Neuron (in vitro differentiated cells): ENCODE data around the gene VWA1.
"Not testable (repeated sequence)": the region's sequence is repeated elsewhere in the genome, so short reads cannot be mapped to it uniquely, and the experiment has no call there.

Experiments used
- H2AFZ ChIP-seq: one replicate; pipeline ENCODE4 v1.6.1; 2013; ENCODE audit warnings: low read depth, mild to moderate bottlenecking, inconsistent platforms, low read length, moderate library complexity
- H3K27me3 ChIP-seq: one replicate; pipeline ENCODE4 v1.6.1; 2013; ENCODE audit warnings: low read length; ENCODE audit not compliant: insufficient read depth
- H3K36me3 ChIP-seq: one replicate; pipeline ENCODE4 v1.6.1; 2013; ENCODE audit warnings: low read length; ENCODE audit not compliant: insufficient read depth
- H3K4me1 ChIP-seq: one replicate; pipeline ENCODE4 v1.6.1; 2013; ENCODE audit warnings: low read length; ENCODE audit not compliant: insufficient read depth
- H3K4me3 ChIP-seq: 2 replicates; pipeline ENCODE4 v1.5.1; 2013; ENCODE audit warnings: mild to moderate bottlenecking, low read length, moderate library complexity
- H3K9me3 ChIP-seq: one replicate; pipeline ENCODE4 v1.6.1; 2013; ENCODE audit warnings: low read length

The VWA1 gene

DNA sequence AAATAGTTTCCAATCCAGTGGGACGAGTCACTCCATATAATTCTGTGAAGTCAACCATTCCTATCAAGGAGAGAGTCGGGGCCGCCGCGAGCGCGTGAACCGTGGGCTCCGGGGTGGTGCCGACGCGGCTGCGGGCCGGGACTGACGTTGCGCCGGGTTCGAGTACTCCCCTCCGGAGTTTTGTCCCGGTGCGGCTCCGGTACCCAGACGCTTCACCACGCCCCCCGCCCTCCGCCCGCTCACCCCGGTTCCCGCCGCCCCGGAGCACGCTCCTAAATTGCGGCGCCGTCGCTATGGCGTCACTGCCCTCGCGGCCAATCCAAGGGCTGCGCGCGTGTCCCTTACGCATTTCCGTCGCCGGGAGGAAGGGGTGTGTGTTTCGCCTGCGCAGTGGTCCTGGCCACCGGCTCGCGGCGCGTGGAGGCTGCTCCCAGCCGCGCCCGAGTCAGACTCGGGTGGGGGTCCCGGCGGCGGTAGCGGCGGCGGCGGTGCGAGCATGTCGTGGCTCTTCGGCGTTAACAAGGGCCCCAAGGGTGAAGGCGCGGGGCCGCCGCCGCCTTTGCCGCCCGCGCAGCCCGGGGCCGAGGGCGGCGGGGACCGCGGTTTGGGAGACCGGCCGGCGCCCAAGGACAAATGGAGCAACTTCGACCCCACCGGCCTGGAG is 36.0 kb downstream of the VWA1 start, which contains the start of gene ATAD3B:
Gene ATAD3B (plus strand): TSS at position 377 of the 664 bp plus-strand sequence. CDS start 120 bp downstream, at position 497.
- Histone ChIP-seq H2AFZ (peak within 1 kb of the TSS; percentile 81), H3K27me3 (no peaks in the 10 kb centered on the region), H3K9me3 (no peaks in the 10 kb centered on the region), H3K4me3 (peak within 1 kb of the TSS; percentile 93), H3K4me1 (peaks cover 11% of the 10 kb centered on the region), H3K36me3 (peaks cover 3% of the 10 kb centered on the region)

DNA sequence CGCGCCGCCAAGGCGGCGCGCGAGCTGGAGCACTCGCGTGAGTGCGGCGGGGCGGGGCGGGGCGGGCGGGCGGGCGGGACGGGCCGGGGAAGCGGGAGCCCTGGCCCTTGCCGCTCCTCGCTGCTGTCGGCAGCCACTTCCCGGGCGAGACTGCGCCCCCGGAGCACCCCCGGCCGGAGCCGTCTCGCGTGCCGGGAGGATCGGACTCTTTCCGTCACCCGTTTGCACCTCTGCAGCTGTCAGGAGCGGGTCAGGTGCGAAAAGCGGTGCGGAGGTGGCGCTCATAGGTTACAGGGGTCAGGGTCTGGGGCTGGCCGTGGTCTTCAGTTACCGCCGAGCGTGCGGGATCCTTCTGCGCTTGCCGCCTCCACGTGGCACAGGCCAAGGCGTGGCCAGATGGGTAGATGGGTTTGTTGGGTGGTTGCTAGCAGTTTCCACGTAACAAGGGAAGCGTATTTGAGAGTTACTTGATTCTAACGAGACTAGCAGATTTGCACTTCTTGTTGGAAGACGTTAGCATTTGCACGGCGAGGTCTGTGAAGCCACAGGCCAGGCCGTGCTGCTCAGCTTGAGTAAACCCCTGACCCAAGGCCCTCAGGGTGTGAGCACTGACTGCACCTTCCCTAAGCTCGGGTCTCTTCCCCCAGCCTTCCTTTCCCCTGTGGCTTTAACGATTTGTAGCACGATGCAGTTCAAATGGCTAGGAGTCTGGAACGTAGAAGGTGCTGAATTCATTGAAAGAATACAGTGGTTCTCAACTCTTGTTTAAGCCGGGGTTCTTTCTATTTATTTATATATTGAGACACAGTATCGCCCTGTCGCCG is 36.8 kb downstream of the VWA1 start:
- not testable (repeated sequence) for H3K27me3 ChIP-seq, H2AFZ ChIP-seq, H3K36me3 ChIP-seq, H3K9me3 ChIP-seq
- peaks cover 11% of the 10 kb centered on the region for H3K4me1 ChIP-seq
- H3K4me3 ChIP-seq = peak overlapping the region; percentile 78

DNA sequence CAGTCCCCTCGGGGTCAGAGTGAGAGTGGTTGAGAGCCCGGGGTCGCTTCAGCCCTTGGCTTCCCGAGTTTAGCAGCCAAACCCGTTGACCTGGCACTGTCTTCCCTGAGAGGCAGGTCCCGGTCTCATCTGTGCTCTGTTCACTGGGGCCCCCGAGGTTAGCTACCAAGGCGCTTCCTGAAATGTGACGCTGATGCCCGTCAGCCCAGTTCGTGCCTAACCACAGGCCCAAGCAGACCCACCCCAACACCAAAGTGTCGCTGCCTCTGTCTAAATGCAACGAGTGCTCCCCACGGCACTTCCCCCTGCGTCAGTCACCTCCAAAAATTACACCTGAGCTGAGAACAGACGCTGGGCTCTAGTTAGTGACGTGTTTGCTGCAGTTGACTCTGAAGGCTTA is 40.5 kb downstream of the VWA1 start:
- peaks cover 26% of the 10 kb centered on the region for H3K36me3 ChIP-seq
- H3K9me3 ChIP-seq, H3K4me3 ChIP-seq, H3K4me1 ChIP-seq, H3K27me3 ChIP-seq, H2AFZ ChIP-seq: not testable (repeated sequence)

DNA sequence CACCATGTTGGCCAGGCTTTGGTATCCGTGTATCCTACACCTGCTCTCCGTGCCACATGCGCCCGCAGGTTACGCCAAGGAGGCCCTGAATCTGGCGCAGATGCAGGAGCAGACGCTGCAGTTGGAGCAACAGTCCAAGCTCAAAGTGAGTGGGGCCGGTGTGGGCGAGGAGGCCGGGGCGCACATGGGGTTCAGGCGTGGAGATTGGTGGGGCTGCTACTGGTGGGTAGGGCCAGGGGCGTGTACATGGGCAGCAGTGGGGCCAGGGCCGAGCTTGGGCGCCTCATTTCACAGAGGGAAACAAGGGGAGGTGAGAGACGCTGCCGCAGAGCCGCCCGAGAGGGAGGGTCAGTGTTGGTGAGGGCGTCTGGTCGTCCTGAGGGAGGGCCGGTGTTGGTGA is 41.7 kb downstream of the VWA1 start:
- peaks cover 29% of the 10 kb centered on the region for H3K36me3 ChIP-seq
- peaks cover 5% of the 10 kb centered on the region for H3K4me1 ChIP-seq
- H3K9me3 ChIP-seq = no peaks in the 10 kb centered on the region
- H3K4me3 ChIP-seq = no peak overlapping the region
- no peaks in the 10 kb centered on the region for H3K27me3 ChIP-seq
- H2AFZ ChIP-seq = no peak overlapping the region

DNA sequence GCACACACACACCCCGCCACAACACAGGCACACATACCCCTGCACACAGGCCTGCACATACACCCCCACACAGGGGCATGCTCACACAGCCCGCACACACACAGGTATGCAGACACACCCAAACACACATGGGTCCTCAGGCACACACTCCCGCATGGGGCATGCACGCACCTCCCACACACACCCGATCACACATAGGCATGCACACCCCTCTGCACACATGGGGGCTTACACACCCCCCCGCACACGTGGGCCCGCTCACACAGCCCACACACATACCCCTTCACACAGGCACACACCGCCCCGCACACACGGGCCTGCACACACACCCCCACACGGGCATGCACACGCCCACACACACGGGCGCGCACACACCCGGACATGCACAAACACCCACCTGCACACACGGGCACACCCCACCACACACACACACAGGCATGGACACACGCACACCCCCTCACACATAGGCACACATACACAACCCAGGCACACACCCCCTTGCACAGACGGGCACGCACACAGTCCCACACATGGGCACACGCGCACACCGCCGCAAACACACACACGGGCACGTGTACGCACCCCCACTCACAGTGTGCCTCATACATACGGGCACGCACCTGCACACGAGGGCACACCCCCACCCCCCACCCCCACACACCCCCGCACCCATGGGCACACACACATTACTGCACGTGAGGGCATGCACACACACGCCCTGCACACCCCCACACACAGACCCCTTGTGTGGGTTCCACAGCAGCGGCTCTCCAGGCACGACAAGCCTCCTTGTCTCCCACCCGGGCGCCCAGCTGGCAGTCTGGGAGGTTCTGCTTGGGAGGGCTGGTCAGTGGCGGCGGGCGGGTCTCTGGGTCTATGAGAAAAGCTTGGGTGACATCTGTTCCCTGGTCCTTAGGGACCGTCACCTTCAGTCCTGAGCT is 44.3 kb downstream of the VWA1 start:
- Histone ChIP-seq H3K9me3 (no peaks in the 10 kb centered on the region), H2AFZ (no peak overlapping the region), H3K4me3 (no peak overlapping the region), H3K36me3 (peaks cover 47% of the 10 kb centered on the region), H3K4me1 (no peaks in the 10 kb centered on the region), H3K27me3 (no peaks in the 10 kb centered on the region)

DNA sequence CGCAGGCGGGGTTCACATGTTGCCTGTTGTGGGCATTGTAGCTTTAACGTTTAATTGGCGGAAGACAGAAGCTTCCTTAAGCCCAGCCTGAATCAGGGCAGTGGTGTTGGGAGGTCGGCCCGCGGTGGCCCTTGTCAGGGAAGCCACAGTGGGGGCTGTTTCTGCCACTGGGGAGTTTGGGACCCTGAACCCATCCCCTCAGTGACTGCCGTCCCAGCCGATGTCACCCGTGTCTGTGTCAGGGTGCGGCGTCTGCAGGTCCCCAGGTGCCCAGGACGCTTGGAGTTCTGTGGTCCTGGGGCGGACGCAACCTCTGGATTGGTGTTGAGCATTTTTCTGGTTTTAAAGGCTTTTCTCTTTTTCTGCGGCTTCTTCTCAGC is 45.0 kb downstream of the VWA1 start:
- not testable (repeated sequence) for H3K9me3 ChIP-seq, H3K4me1 ChIP-seq, H3K27me3 ChIP-seq, H2AFZ ChIP-seq, H3K4me3 ChIP-seq
- peaks cover 47% of the 10 kb centered on the region for H3K36me3 ChIP-seq

DNA sequence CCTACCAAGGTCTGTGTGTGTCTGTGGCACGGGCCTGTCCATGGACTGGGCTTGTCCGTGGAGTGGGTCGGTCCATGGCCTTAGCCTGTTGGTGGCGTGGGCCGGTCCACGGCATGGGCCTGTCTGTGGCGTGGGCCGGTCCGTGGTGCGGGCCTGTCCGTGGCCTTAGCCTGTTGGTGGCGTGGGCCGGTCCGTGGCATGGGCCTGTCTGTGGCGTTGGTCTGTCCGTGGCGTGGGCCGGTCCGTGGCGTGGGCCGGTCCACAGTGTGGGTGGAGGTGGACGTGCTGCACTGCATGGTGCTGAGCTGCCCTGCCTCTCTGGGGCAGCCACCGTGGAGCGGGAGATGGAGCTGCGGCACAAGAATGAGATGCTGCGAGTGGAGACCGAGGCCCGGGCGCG is 46.3 kb downstream of the VWA1 start:
- not testable (repeated sequence) for H3K4me1 ChIP-seq, H3K27me3 ChIP-seq, H2AFZ ChIP-seq, H3K4me3 ChIP-seq, H3K9me3 ChIP-seq
- peaks cover 51% of the 10 kb centered on the region for H3K36me3 ChIP-seq

DNA sequence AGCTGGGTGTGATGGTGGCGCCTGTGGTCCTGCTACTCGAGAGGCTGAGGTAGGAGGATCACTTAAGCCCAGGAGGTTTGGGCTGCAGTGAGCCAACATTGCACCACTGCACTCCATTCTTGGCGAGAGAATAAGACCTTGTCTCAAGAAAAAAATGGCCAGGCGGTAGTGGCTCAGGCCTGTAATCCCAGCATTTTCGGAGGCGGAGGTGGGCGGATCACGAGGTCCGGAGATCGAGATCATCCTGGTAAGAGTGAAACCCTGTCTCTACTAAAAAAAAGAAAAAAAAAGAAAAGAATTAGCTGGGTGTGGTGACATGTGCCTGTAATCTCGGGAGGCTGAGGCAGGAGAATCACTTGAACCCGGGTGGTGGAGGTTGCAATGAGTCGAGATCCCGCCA is 47.4 kb downstream of the VWA1 start:
- Histone ChIP-seq H3K36me3 (peaks cover 50% of the 10 kb centered on the region), H3K27me3 (no peaks in the 10 kb centered on the region), H3K4me1 (no peaks in the 10 kb centered on the region), H3K9me3 (no peaks in the 10 kb centered on the region), H2AFZ (no peak overlapping the region), H3K4me3 (no peak overlapping the region)

DNA sequence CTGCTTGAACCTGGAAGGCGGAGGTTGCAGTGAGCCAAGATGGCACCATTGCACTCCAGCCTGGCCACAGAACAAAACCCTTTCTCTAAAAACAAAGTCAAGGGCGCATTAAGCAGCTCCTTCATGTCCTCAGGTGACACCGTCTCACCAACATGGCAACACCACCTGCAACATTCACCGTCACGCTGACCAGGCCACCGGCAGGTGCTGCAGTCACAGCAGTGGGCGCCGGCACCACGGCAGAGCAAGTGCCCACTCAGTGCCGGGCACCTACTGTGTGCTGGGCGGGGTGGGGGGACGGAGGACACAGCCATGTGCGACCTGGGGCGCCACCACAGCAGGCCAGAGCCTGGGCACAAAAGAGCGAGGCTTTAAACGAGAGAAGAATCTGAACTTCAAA is 48.2 kb downstream of the VWA1 start:
- Histone ChIP-seq H2AFZ (no peak overlapping the region), H3K4me3 (no peak overlapping the region), H3K36me3 (peaks cover 52% of the 10 kb centered on the region), H3K4me1 (no peaks in the 10 kb centered on the region), H3K9me3 (no peaks in the 10 kb centered on the region), H3K27me3 (no peaks in the 10 kb centered on the region)

DNA sequence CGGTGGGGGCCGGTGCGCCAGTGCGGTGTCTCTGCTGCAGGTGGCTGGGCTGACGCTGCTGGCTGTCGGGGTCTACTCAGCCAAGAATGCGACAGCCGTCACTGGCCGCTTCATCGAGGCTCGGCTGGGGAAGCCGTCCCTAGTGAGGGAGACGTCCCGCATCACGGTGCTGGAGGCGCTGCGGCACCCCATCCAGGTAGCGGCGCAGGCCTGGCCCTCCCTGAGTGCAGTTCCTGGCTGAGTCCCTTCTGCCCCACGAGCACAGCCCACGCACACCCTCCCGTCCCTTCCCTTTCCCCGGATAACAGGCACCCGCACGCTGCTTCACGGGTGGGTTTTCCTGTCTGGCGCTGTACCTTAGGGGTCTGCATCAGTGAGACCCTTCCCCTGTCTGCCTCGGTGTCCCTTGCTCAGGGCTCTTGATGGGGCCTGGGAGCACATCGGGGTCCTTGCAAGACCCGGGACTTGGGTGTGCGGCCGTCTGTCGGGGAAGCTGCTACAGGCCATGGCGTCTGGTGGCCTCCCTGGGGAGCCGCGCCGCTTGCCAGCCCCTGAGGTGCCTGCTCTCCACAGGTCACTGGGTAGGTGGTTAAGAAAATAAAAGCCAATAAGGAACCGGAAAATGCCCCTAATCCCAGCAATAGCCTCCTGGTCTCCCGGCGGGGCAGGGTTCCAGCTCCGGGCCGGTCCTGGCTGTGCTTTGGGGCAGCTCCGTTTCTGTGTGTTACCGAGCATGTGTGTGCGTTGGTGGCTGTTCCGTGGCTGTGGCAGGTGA is 49.7 kb downstream of the VWA1 start:
- not testable (repeated sequence) for H3K27me3 ChIP-seq, H2AFZ ChIP-seq, H3K4me3 ChIP-seq, H3K4me1 ChIP-seq, H3K9me3 ChIP-seq
- H3K36me3 ChIP-seq = peaks cover 48% of the 10 kb centered on the region

DNA sequence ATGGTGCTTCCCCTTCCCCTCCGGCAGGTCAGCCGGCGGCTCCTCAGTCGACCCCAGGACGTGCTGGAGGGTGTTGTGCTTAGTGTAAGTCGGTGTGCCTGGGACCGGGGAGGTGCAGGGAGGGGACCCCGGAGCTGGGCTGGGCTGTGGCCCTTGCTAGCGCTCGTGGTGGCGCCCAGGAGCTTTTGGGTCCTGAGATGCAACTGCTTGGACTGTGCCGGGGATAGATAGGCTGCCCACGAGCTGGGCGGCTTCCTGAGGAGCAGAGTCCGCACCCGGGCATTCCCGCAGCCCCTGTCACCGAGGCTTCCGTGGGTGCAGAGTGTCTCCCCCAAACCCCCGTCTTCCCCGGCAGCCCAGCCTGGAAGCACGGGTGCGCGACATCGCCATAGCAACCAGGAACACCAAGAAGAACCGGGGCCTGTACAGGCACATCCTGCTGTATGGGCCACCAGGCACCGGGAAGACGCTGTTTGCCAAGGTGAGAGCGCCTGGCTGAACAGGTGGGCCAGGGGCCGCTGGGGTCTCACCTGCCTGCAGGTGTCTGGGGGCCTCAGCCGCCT is 50.3 kb downstream of the VWA1 start:
- H3K9me3 ChIP-seq, H2AFZ ChIP-seq, H3K4me3 ChIP-seq, H3K4me1 ChIP-seq, H3K27me3 ChIP-seq: not testable (repeated sequence)
- peaks cover 54% of the 10 kb centered on the region for H3K36me3 ChIP-seq

DNA sequence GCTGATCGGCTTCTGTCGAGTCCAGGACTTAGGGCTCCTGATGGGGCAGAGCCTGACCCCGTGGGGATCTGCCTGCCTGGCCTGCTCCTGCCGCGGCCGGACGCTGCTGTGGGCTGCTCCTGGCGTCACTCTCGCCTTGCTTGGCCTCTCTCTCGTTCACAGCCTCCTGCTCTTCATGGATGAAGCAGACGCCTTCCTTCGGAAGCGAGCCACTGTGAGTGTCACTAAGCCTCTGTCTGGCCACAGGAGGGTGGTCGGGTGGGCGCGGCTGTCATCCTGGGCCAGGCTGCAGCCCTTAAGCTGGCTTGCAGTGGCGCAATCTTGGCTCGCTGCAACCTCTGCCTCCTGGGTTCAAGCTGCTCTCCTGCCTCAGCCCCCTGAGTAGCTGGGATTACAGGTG is 52.2 kb downstream of the VWA1 start:
- H3K36me3 ChIP-seq = peaks cover 60% of the 10 kb centered on the region
- H2AFZ ChIP-seq = no peak overlapping the region
- no peaks in the 10 kb centered on the region for H3K27me3 ChIP-seq
- peaks cover 17% of the 10 kb centered on the region for H3K9me3 ChIP-seq
- no peak overlapping the region for H3K4me3 ChIP-seq
- no peaks in the 10 kb centered on the region for H3K4me1 ChIP-seq
